GM23338 (cell line): ENCODE data around the gene SMARCC1. TPM values are rescaled to one million over a fixed set of nuclear protein-coding genes. Genes with fewer than 3 reads are reported as not detected.

ENCODE experiments used
- ATAC-seq: fragments of 200-7000 bp; cut with Tn5 transposase; 3 replicates; pipeline ENCODE4 v1.9.1; 2020
- DNase-seq: peaks from one replicate; pipeline ENCODE4 v3.0.0-alpha.2; 2015; ENCODE audit warnings: low spot score
- H2AFZ ChIP-seq: fragments of 200-600 bp; sonication (generic); 2 replicates; pipeline ENCODE4 v1.8.0; 2016; ENCODE audit warnings: antibody characterized with exemption, mild to moderate bottlenecking, moderate library complexity
- H3F3A ChIP-seq: fragments of 200-600 bp; sonication (generic); replicated peaks from 2 replicates; pipeline ENCODE4 v1.8.0; 2017; ENCODE audit warnings: antibody characterized with exemption, mixed run types, low read depth
- H3K27ac ChIP-seq: fragments of 200-600 bp; sonication (generic); 2 replicates; pipeline ENCODE4 v1.6.1; 2016; ENCODE audit warnings: low read depth
- H3K27me3 ChIP-seq: fragments of 200-600 bp; sonication (generic); 2 replicates; pipeline ENCODE4 v1.8.0; 2016; ENCODE audit warnings: mild to moderate bottlenecking, mixed run types, moderate library complexity; ENCODE audit not compliant: insufficient read depth
- H3K36me3 ChIP-seq: fragments of 200-600 bp; sonication (generic); 2 replicates; pipeline ENCODE4 v1.8.0; 2016; ENCODE audit warnings: mild to moderate bottlenecking; ENCODE audit not compliant: insufficient read depth
- H3K4me1 ChIP-seq: fragments of 200-600 bp; sonication (generic); 2 replicates; pipeline ENCODE4 v1.8.0; 2016; ENCODE audit warnings: mild to moderate bottlenecking, moderate library complexity; ENCODE audit not compliant: insufficient read depth
- H3K4me2 ChIP-seq: fragments of 200-600 bp; sonication (generic); 2 replicates; pipeline ENCODE4 v1.7.1; 2017; ENCODE audit warnings: mixed run types
- H3K4me3 ChIP-seq: fragments of 200-600 bp; sonication (generic); 2 replicates; pipeline ENCODE4 v1.6.1; 2016; ENCODE audit warnings: mixed run types
- H3K79me2 ChIP-seq: fragments of 200-600 bp; sonication (generic); replicated peaks from 2 replicates; pipeline ENCODE4 v1.8.0; 2017; ENCODE audit warnings: mild to moderate bottlenecking; ENCODE audit not compliant: insufficient read depth
- H3K9me2 ChIP-seq: fragments of 200-600 bp; sonication (generic); 2 replicates; pipeline ENCODE4 v1.8.0; 2017; ENCODE audit not compliant: insufficient read depth
- H4K20me1 ChIP-seq: fragments of 200-600 bp; sonication (generic); replicated peaks from 2 replicates; pipeline ENCODE4 v1.8.0; 2017; ENCODE audit warnings: mild to moderate bottlenecking; ENCODE audit not compliant: insufficient read depth
- H3K27ac Mint-ChIP-seq: 2 replicates; pipeline ENCODE4 v1.8.0; 2020; ENCODE audit warnings: inconsistent platforms, mild to moderate bottlenecking, moderate library complexity, mixed read lengths
- H3K27me3 Mint-ChIP-seq: 3 replicates; pipeline ENCODE4 v1.8.0; 2022; ENCODE audit warnings: low read depth, mild to moderate bottlenecking, moderate library complexity, mixed read lengths, inconsistent platforms; ENCODE audit not compliant: insufficient read depth, poor library complexity
- H3K36me3 Mint-ChIP-seq: 3 replicates; pipeline ENCODE4 v1.8.0; 2021; ENCODE audit warnings: low read depth, mild to moderate bottlenecking, inconsistent platforms, moderate library complexity, mixed read lengths
- H3K4me1 Mint-ChIP-seq: 3 replicates; pipeline ENCODE4 v1.8.0; 2020; ENCODE audit warnings: mild to moderate bottlenecking, inconsistent platforms, mixed read lengths
- H3K4me3 Mint-ChIP-seq: 3 replicates; pipeline ENCODE4 v1.8.0; 2021; ENCODE audit warnings: moderate library complexity, mild to moderate bottlenecking, inconsistent platforms, mixed read lengths
- H3K9me3 Mint-ChIP-seq: 3 replicates; pipeline ENCODE4 v1.8.0; 2020; ENCODE audit warnings: moderate library complexity, mild to moderate bottlenecking, inconsistent platforms, mixed read lengths
- EZH2 ChIP-seq: fragments of 200-600 bp; sonication (generic); IDR thresholded peaks from one replicate; pipeline ENCODE4 v1.8.0; 2017; ENCODE audit warnings: antibody characterized with exemption, mild to moderate bottlenecking, low read depth; ENCODE audit not compliant: unreplicated experiment
- EZH2phosphoT487 ChIP-seq: fragments of 200-600 bp; sonication (generic); IDR thresholded peaks from one replicate; pipeline ENCODE4 v1.8.1; 2018; ENCODE audit warnings: antibody characterized with exemption; ENCODE audit not compliant: unreplicated experiment
- JUNB ChIP-seq: IDR thresholded peaks from one replicate; pipeline ENCODE4 v1.6.1; 2016; ENCODE audit warnings: antibody characterized with exemption; ENCODE audit not compliant: unreplicated experiment
- NANOG ChIP-seq: IDR thresholded peaks from 2 replicates; pipeline ENCODE4 v1.6.1; 2016; ENCODE audit warnings: antibody characterized with exemption, borderline replicate concordance
- POLR2AphosphoS5 ChIP-seq: IDR thresholded peaks from 2 replicates; pipeline ENCODE4 v1.6.1; 2016; ENCODE audit warnings: antibody characterized with exemption, low read depth
- ZNF331 ChIP-seq: fragments of 250-450 bp; sonication (Bioruptor Pico); IDR thresholded peaks from 2 replicates; pipeline ENCODE4 v1.5.0; 2020; ENCODE audit warnings: low read depth, mild to moderate bottlenecking, moderate library complexity
- polyA plus RNA-seq: library from polyadenylated mRNA; unstranded; fragments of >200 nt; fragmentation: Nextera tagmentation; extraction: Ambion mirVana; gene quantifications from 2 replicates; pipeline ENCODE4 v1.2.1, GENCODE V29; 2016
- total RNA-seq: library from RNA; depleted of rRNA; stranded (reverse); fragments of >200 nt; shearing (Covaris generic); gene quantifications from 2 replicates; pipeline ENCODE4 v1.2.3, GENCODE V29; 2014
- TF ChIP-seq, protein P1 (sequence below), 2 experiments: fragments of 200-600 bp in 1 of 2; sonication (generic) in 1 of 2; conservative IDR thresholded peaks; 2 replicates each; pipeline versions ENCODE4 v1.5.1 to v1.6.1; 2016 to 2017; ENCODE audit warnings: antibody characterized with exemption in 2 of 2, low read depth in 2 of 2, mild to moderate bottlenecking in 2 of 2, moderate library complexity in 1 of 2
- TF ChIP-seq, protein P2 (sequence below): fragments of 250-450 bp; sonication (Bioruptor Pico); IDR thresholded peaks from 2 replicates; pipeline ENCODE4 v1.5.0; 2020; ENCODE audit warnings: mild to moderate bottlenecking, moderate library complexity
- TF ChIP-seq, protein P3 (sequence below): IDR thresholded peaks from 2 replicates; pipeline ENCODE4 v1.6.1; 2016; ENCODE audit warnings: antibody characterized with exemption

Gene SMARCC1
- total and polyA plus RNA-seq, 2 experiments from 2014 or later = 105 to 171 TPM

DNA sequence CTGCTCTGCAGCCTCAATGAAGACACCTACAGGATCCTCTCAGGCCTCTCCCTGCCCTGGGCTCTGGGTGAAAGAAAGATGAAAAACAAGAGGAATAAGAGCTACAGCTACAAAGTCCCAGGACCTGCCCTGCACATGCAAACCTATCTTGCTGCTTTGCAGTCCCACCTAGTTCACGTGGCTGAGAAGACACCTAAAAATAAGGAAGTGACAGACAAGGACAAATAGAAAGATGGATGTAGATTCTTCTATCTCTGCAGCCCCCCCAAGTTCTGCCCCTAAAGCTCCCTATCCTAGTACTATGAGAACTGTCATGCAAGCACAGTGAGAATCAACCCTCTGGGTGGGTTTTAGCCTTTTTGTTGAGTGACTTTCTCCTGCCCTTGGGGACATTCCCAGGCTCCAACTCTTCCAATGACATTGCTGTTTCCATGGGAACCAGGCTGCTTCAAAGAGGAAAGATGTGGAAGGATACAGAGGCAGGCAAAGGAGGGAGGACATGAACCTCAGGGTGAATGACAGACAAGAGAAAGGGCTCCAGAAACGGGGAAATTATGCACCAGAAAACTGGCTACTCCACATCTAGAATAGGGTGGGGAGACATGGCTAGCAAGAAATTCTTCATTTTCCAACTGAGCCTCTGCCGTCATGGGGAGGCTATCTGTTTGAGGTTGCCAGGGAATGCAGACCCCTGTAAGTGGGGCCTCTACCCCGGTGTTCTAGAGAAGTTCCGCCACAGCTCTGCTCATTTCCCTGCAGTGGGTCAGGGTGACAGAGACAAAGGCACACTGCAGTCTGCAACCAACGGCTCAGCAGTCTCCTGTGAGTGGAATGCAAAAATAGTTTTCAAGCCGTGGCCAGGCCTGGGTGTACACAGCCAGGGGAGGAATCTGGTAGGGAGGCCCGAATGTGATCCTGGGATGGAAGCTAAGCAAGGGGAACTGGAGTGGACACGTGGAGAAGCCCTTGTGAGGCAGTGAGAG, 208.2 kb downstream of the SMARCC1 start:
- Histone ChIP-seq H2AFZ (no peak overlapping the region), H3K4me3 (no peak overlapping the region), H3F3A (peaks cover 12% of the 10 kb centered on the region; the same call in 1 of the 2 replicates), H3K9me2 (no peaks in the 10 kb centered on the region), H3K27ac (no peak overlapping the region), H3K79me2 (no peaks in the 10 kb centered on the region), H4K20me1 (no peaks in the 10 kb centered on the region), H3K4me2 (no peak overlapping the region), H3K27me3 (peaks cover 22% of the 10 kb centered on the region), H3K4me1 (no peaks in the 10 kb centered on the region; the same call in 1 of the 2 replicates), H3K36me3 (no peaks in the 10 kb centered on the region)
- DNase-seq (no peak), ATAC-seq (no peak)
- Mint-ChIP-seq H3K27me3 (peaks cover 22% of the 10 kb centered on the region), H3K9me3 (no peaks in the 10 kb centered on the region; the same call in 2 of the 3 replicates), H3K4me3 (no peak overlapping the region), H3K36me3 (no peaks in the 10 kb centered on the region; the same call in 2 of the 3 replicates), H3K27ac (peak overlapping the region; percentile 6; the same call in 1 of the 2 replicates), H3K4me1 (peaks cover 2% of the 10 kb centered on the region; the same call in 1 of the 3 replicates)
- no peak for TF ChIP-seq NANOG

DNA sequence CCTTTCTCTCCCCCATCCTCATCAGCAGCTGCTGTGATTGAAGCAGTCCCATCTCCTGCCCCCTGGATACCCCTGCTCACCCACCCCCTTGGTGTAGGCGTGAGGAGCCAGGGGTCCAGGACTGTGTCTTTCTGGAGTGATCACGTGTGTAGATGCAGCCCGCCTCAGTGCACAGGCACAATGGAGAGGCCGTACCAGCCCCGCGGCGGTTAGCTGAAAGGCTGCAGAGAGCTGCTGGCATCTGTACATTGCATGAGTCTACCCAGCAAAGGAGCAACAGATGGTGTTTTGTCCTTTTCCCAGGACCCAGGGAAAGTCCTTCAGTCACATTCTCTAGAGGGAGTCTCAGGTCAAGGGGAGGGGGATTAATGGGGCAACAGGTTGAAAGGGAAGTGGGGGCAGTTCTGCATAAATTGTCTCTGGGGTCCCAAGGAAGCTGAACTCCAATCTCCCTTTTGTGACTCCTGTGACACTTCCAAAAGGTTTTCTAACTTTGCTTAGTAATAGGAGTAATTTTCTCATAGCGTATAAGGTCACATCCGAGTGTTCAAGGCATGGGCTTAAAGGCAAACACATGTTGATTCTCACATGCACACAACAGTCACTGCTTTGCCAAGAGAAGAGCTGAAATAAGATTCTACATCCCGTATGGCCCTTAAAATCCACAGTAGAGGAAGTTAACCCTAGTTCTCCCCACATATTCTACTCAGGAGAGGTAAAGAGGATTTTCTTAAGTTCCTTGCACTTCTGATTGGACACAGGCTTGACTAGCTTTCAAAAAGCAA, 210.1 kb downstream of the SMARCC1 start:
- no peaks in the 10 kb centered on the region for H4K20me1 ChIP-seq
- no peak overlapping the region for H3K27ac Mint-ChIP-seq
- H3K27me3 Mint-ChIP-seq = peaks cover 8% of the 10 kb centered on the region
- ATAC-seq (no peak; the same call in 2 of the 3 replicates), DNase-seq (no peak)
- no peaks in the 10 kb centered on the region; the same call in 2 of the 3 replicates for H3K36me3 Mint-ChIP-seq
- H3K9me3 Mint-ChIP-seq = no peaks in the 10 kb centered on the region; the same call in 2 of the 3 replicates
- H3K4me3 ChIP-seq = no peak overlapping the region
- H3F3A ChIP-seq = 0 out of 2 replicates have a peak, but pooled peaks cover 5% of the 10 kb centered on the region
- H3K79me2 ChIP-seq = no peaks in the 10 kb centered on the region
- H3K4me1 Mint-ChIP-seq = peaks cover 2% of the 10 kb centered on the region; the same call in 1 of the 3 replicates
- no peak overlapping the region for H3K4me3 Mint-ChIP-seq
- H3K36me3 ChIP-seq = no peaks in the 10 kb centered on the region
- H3K9me2 ChIP-seq = no peaks in the 10 kb centered on the region
- H3K4me2 ChIP-seq = no peak overlapping the region
- no peak overlapping the region for H2AFZ ChIP-seq
- peaks cover 8% of the 10 kb centered on the region; the same call in 1 of the 2 replicates for H3K27me3 ChIP-seq
- no peaks in the 10 kb centered on the region; the same call in 1 of the 2 replicates for H3K4me1 ChIP-seq
- no peak overlapping the region for H3K27ac ChIP-seq
- TF ChIP-seq, protein P1, sequence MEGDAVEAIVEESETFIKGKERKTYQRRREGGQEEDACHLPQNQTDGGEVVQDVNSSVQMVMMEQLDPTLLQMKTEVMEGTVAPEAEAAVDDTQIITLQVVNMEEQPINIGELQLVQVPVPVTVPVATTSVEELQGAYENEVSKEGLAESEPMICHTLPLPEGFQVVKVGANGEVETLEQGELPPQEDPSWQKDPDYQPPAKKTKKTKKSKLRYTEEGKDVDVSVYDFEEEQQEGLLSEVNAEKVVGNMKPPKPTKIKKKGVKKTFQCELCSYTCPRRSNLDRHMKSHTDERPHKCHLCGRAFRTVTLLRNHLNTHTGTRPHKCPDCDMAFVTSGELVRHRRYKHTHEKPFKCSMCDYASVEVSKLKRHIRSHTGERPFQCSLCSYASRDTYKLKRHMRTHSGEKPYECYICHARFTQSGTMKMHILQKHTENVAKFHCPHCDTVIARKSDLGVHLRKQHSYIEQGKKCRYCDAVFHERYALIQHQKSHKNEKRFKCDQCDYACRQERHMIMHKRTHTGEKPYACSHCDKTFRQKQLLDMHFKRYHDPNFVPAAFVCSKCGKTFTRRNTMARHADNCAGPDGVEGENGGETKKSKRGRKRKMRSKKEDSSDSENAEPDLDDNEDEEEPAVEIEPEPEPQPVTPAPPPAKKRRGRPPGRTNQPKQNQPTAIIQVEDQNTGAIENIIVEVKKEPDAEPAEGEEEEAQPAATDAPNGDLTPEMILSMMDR (conservative IDR thresholded peaks at IDR 0.05; ENCODE audit: low read depth in 2 of 2) = no peak
- TF ChIP-seq POLR2AphosphoS5 = no peak
- no peak for TF ChIP-seq EZH2phosphoT487
- no peak for TF ChIP-seq EZH2
- no peak for TF ChIP-seq JUNB
- TF ChIP-seq, protein P2, sequence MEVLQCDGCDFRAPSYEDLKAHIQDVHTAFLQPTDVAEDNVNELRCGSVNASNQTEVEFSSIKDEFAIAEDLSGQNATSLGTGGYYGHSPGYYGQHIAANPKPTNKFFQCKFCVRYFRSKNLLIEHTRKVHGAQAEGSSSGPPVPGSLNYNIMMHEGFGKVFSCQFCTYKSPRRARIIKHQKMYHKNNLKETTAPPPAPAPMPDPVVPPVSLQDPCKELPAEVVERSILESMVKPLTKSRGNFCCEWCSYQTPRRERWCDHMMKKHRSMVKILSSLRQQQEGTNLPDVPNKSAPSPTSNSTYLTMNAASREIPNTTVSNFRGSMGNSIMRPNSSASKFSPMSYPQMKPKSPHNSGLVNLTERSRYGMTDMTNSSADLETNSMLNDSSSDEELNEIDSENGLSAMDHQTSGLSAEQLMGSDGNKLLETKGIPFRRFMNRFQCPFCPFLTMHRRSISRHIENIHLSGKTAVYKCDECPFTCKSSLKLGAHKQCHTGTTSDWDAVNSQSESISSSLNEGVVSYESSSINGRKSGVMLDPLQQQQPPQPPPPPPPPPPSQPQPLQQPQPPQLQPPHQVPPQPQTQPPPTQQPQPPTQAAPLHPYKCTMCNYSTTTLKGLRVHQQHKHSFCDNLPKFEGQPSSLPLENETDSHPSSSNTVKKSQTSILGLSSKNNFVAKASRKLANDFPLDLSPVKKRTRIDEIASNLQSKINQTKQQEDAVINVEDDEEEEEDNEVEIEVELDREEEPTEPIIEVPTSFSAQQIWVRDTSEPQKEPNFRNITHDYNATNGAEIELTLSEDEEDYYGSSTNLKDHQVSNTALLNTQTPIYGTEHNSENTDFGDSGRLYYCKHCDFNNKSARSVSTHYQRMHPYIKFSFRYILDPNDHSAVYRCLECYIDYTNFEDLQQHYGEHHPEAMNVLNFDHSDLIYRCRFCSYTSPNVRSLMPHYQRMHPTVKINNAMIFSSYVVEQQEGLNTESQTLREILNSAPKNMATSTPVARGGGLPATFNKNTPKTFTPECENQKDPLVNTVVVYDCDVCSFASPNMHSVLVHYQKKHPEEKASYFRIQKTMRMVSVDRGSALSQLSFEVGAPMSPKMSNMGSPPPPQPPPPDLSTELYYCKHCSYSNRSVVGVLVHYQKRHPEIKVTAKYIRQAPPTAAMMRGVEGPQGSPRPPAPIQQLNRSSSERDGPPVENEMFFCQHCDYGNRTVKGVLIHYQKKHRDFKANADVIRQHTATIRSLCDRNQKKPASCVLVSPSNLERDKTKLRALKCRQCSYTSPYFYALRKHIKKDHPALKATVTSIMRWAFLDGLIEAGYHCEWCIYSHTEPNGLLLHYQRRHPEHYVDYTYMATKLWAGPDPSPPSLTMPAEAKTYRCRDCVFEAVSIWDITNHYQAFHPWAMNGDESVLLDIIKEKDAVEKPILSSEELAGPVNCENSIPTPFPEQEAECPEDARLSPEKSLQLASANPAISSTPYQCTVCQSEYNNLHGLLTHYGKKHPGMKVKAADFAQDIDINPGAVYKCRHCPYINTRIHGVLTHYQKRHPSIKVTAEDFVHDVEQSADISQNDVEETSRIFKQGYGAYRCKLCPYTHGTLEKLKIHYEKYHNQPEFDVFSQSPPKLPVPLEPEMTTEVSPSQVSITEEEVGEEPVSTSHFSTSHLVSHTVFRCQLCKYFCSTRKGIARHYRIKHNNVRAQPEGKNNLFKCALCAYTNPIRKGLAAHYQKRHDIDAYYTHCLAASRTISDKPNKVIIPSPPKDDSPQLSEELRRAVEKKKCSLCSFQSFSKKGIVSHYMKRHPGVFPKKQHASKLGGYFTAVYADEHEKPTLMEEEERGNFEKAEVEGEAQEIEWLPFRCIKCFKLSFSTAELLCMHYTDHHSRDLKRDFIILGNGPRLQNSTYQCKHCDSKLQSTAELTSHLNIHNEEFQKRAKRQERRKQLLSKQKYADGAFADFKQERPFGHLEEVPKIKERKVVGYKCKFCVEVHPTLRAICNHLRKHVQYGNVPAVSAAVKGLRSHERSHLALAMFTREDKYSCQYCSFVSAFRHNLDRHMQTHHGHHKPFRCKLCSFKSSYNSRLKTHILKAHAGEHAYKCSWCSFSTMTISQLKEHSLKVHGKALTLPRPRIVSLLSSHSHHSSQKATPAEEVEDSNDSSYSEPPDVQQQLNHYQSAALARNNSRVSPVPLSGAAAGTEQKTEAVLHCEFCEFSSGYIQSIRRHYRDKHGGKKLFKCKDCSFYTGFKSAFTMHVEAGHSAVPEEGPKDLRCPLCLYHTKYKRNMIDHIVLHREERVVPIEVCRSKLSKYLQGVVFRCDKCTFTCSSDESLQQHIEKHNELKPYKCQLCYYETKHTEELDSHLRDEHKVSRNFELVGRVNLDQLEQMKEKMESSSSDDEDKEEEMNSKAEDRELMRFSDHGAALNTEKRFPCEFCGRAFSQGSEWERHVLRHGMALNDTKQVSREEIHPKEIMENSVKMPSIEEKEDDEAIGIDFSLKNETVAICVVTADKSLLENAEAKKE = no peak
- TF ChIP-seq, protein P3, sequence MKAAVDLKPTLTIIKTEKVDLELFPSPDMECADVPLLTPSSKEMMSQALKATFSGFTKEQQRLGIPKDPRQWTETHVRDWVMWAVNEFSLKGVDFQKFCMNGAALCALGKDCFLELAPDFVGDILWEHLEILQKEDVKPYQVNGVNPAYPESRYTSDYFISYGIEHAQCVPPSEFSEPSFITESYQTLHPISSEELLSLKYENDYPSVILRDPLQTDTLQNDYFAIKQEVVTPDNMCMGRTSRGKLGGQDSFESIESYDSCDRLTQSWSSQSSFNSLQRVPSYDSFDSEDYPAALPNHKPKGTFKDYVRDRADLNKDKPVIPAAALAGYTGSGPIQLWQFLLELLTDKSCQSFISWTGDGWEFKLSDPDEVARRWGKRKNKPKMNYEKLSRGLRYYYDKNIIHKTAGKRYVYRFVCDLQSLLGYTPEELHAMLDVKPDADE = no peak
- TF ChIP-seq ZNF331 (CRISPR knock-in tag) = no peak
